HepG2 (cell line): ENCODE data around the gene TMEM9. TPM values are rescaled to one million over a fixed set of nuclear protein-coding genes. Genes with fewer than 3 reads are reported as not detected.
A peak's percentile ranks its signal among the peaks of the same experiment; 100 is the strongest.

ENCODE experiments used
- ASH2L ChIP-seq: fragments of 300-600, 200-600 bp; sonication (generic); IDR thresholded peaks from 2 replicates; pipeline ENCODE4 v1.7.0; 2017; ENCODE audit warnings: low read depth, mild to moderate bottlenecking, moderate library complexity, mixed read lengths, low read length; ENCODE audit not compliant: insufficient read length
- CBFB ChIP-seq: sonication (generic); formaldehyde crosslinking; IDR thresholded peaks from 2 replicates; pipeline ENCODE4 v1.4.0; 2020; ENCODE audit warnings: missing genetic modification reagents
- DMAP1 ChIP-seq: IDR thresholded peaks from 2 replicates; pipeline ENCODE4 v1.6.1; 2016
- FOXK2 ChIP-seq: fragments of 450-650 bp; IDR thresholded peaks from 2 replicates; pipeline ENCODE4 v1.6.1; 2016
- GATA4 ChIP-seq: sonication (generic); IDR thresholded peaks from 2 replicates; pipeline ENCODE4 v1.6.1; 2016; ENCODE audit warnings: antibody characterized with exemption, low read depth, borderline replicate concordance
- JUN ChIP-seq: sonication (generic); formaldehyde crosslinking; IDR thresholded peaks from 2 replicates; pipeline ENCODE4 v1.4.0; 2020; ENCODE audit warnings: mild to moderate bottlenecking, missing genetic modification reagents
- POGK ChIP-seq: sonication (generic); formaldehyde crosslinking; conservative IDR thresholded peaks from 2 replicates; pipeline ENCODE4 v1.8.0; 2022; ENCODE audit warnings: mild to moderate bottlenecking, moderate library complexity, missing genetic modification reagents
- RBM22 ChIP-seq: fragments of 200-400 bp; formaldehyde crosslinking; optimal IDR thresholded peaks from 2 replicates; pipeline ENCODE3; 2017; ENCODE audit warnings: mild to moderate bottlenecking, low read length, moderate library complexity
- SAFB2 ChIP-seq: sonication (generic); formaldehyde crosslinking; IDR thresholded peaks from 2 replicates; pipeline ENCODE4 v1.5.1; 2020; ENCODE audit warnings: missing genetic modification reagents, low read depth, mild to moderate bottlenecking, borderline replicate concordance
- SMC3 ChIP-seq: IDR thresholded peaks from 2 replicates; pipeline ENCODE4 v1.6.1; 2011; ENCODE audit warnings: low read length, improper control_type of control experiment
- SP5 ChIP-seq: IDR thresholded peaks from 2 replicates; pipeline ENCODE4 v1.6.1; 2016; ENCODE audit warnings: low read depth, borderline replicate concordance
- YEATS2 ChIP-seq: sonication (generic); formaldehyde crosslinking; IDR thresholded peaks from 2 replicates; pipeline ENCODE4 v1.4.0; 2020; ENCODE audit warnings: missing genetic modification reagents, borderline replicate concordance
- ZNF138 ChIP-seq: sonication (generic); formaldehyde crosslinking; IDR thresholded peaks from 2 replicates; pipeline ENCODE4 v1.5.0; 2020; ENCODE audit warnings: mild to moderate bottlenecking, low read depth, missing genetic modification reagents
- ZNF224 ChIP-seq: sonication (generic); formaldehyde crosslinking; IDR thresholded peaks from 2 replicates; pipeline ENCODE4 v1.5.0; 2020; ENCODE audit warnings: mild to moderate bottlenecking, missing genetic modification reagents
- ZNF510 ChIP-seq: sonication (generic); formaldehyde crosslinking; IDR thresholded peaks from 2 replicates; pipeline ENCODE4 v1.4.0; 2020; ENCODE audit warnings: low read depth, mild to moderate bottlenecking, missing genetic modification reagents
- ZNF574 ChIP-seq: sonication (generic); formaldehyde crosslinking; IDR thresholded peaks from 2 replicates; pipeline ENCODE4 v1.4.0; 2020; ENCODE audit warnings: missing genetic modification reagents
- ZNF770 ChIP-seq: sonication (generic); formaldehyde crosslinking; IDR thresholded peaks from 2 replicates; pipeline ENCODE4 v1.5.0; 2020; ENCODE audit warnings: mild to moderate bottlenecking, missing genetic modification reagents
- ZNF772 ChIP-seq: sonication (generic); formaldehyde crosslinking; IDR thresholded peaks from 2 replicates; pipeline ENCODE4 v1.5.0; 2020; ENCODE audit warnings: mild to moderate bottlenecking, missing genetic modification reagents
- polyA plus RNA-seq, 8 experiments: library from polyadenylated mRNA; depleted of rRNA in 3 of 8; stranded (reverse) in 7 of 8; unstranded in 1 of 8; fragments of >200 nt; fragmentation: Illumina TruSeq in 4 of 8; extraction: Trizol in 4 of 8; gene quantifications; 2 replicates each; pipeline versions ENCODE4 v1.2.1 to v1.2.3, GENCODE V29; 2011 to 2016; ENCODE audit warnings: low read depth in 4 of 8, missing spikeins in 1 of 8, mixed read lengths in 1 of 8; ENCODE audit not compliant: insufficient read depth in 1 of 8
- total RNA-seq, 5 experiments: library from RNA; depleted of rRNA; stranded (reverse); fragments of >200 nt; fragmentation: Illumina TruSeq; extraction: Trizol; gene quantifications; 2 replicates each; pipeline ENCODE4 v1.2.3, GENCODE V29; 2016; ENCODE audit warnings: low read depth in 1 of 5

TMEM9 gene
- total and polyA plus RNA-seq, 2 of the 13 experiments (the other 11 are each of a cell fraction or from before 2014, with no cell fraction given), result 60.9 to 102 TPM

GRCh38 chr1:201154389-201155165, at the start of gene TMEM9 (continued):
- peak; percentile 89 for TF ChIP-seq SP5
- TF ChIP-seq SAFB2 (CRISPR knock-in tag), result no peak
- no peak for TF ChIP-seq YEATS2 (CRISPR knock-in tag)
- peak; percentile 22; the same call in 1 of the 2 replicates for TF ChIP-seq DMAP1 (CRISPR knock-in tag)
- TF ChIP-seq ZNF770 (CRISPR knock-in tag), result no peak
- TF ChIP-seq ZNF224 (CRISPR knock-in tag), result no peak
- no peak for TF ChIP-seq ZNF772 (CRISPR knock-in tag)
- no peak for TF ChIP-seq ZNF510 (CRISPR knock-in tag)
- no peak for TF ChIP-seq GATA4
- TF ChIP-seq ASH2L, result no peak
- TF ChIP-seq ZNF574, result 0 out of 2 replicates have a peak, but pooled peaks have one; percentile 4
- peak; percentile 35; the same call in 1 of the 2 replicates for TF ChIP-seq SMC3
- TF ChIP-seq POGK, result no peak
- no peak for TF ChIP-seq CBFB (CRISPR knock-in tag)
- TF ChIP-seq JUN, result 0 out of 2 replicates have a peak, but pooled peaks have one; percentile 22
- TF ChIP-seq RBM22, result peak; percentile 97
- no peak for TF ChIP-seq ZNF138 (CRISPR knock-in tag)
- TF ChIP-seq FOXK2, result no peak
